HepG2 (cell line): ENCODE measurements around the gene PHACTR3. TPM values are rescaled to one million over a fixed set of nuclear protein-coding genes. Genes with fewer than 3 reads are reported as not detected.

Experiments used
- ATAC-seq: fragments of 200-7000 bp; cut with Tn5 transposase; 3 replicates; pipeline ENCODE4 v1.9.1; 2020; ENCODE audit warnings: mild to moderate bottlenecking, moderate library complexity
- BruUV-seq: library from RNA; stranded (reverse); fragments of 400-500 nt; replicated peaks from 2 replicates; lab custom pipeline; 2021; lab: Mats Ljungman, UMichigan
- CTCF ChIA-PET: fragments of 300-600 bp; formaldehyde crosslinking; extraction: SDS; loops from one replicate; lab custom pipeline; 2021; ENCODE audit warnings: low total read pairs, inconsistent platforms, low intra/inter-chr PET ratio; lab: Yijun Ruan, JAX
- POLR2A ChIA-PET: fragments of 350-600 bp; sonication (Branson Sonifier 250); formaldehyde crosslinking; loops from one replicate; lab custom pipeline; 2020; ENCODE audit warnings: antibody characterized with exemption, inconsistent platforms; lab: Yijun Ruan, JAX
- DNase-seq: peaks from one replicate; pipeline ENCODE4 v3.0.0-alpha.2; 2015; ENCODE audit warnings: low spot score
- FAIRE-seq: peaks from 3 replicates; lab custom pipeline; 2011; peaks lifted over from hg19 to GRCh38; lab: Jason Lieb, UNC
- H2AFZ ChIP-seq: one replicate; pipeline ENCODE4 v1.6.1; 2011; ENCODE audit warnings: low read length, inconsistent platforms
- H3K27ac ChIP-seq: fragments of 300-600 bp; 3 replicates; pipeline ENCODE4 v1.8.0; 2011; ENCODE audit warnings: mixed run types, mild to moderate bottlenecking, mixed read lengths, low read length, inconsistent platforms; ENCODE audit not compliant: insufficient read depth; ENCODE audit errors: extremely low read length
- H3K27me3 ChIP-seq, 2 experiments: fragments of 200-600 bp in 1 of 2; 2 replicates in 1 of 2; 3 replicates in 1 of 2; pipeline versions ENCODE4 v1.6.0 to v1.8.0; 2011; ENCODE audit warnings: low read length in 2 of 2, mild to moderate bottlenecking in 2 of 2, moderate library complexity in 2 of 2, inconsistent platforms in 1 of 2; ENCODE audit not compliant: insufficient read depth in 2 of 2, control insufficient read depth in 1 of 2
- H3K36me3 ChIP-seq, 2 experiments: fragments of 200-600 bp in 1 of 2; replicated peaks in 1 of 2; 2 replicates in 1 of 2; 3 replicates in 1 of 2; pipeline versions ENCODE4 v1.5.1 to v1.8.0; 2011; ENCODE audit warnings: low read length in 2 of 2, inconsistent platforms in 1 of 2; ENCODE audit not compliant: insufficient read depth in 2 of 2, control insufficient read depth in 1 of 2
- H3K4me1 ChIP-seq: 2 replicates; pipeline ENCODE4 v1.5.1; 2012; ENCODE audit warnings: low read length, inconsistent platforms; ENCODE audit not compliant: insufficient read depth
- H3K4me2 ChIP-seq: 2 replicates; pipeline ENCODE4 v1.6.0; 2011; ENCODE audit warnings: low read depth, low read length, inconsistent platforms
- H3K4me3 ChIP-seq, 3 experiments: fragments of 200-600 bp in 1 of 3; sonication (generic), shearing (Covaris generic) in 1 of 3; replicated peaks in 1 of 3; 2 replicates each; pipeline ENCODE4 v1.5.1; 2011 to 2016; ENCODE audit warnings: low read length in 3 of 3, inconsistent platforms in 2 of 3, low read depth in 2 of 3, mild to moderate bottlenecking in 2 of 3, control low read depth in 1 of 3, mixed read lengths in 1 of 3; ENCODE audit not compliant: insufficient read depth in 1 of 3
- H3K79me2 ChIP-seq: one replicate; pipeline ENCODE4 v1.6.1; 2011; ENCODE audit warnings: low read length, inconsistent platforms; ENCODE audit not compliant: insufficient read depth
- H3K9ac ChIP-seq: 2 replicates; pipeline ENCODE4 v1.6.0; 2011; ENCODE audit warnings: mild to moderate bottlenecking, low read depth, low read length, inconsistent platforms; ENCODE audit not compliant: insufficient read depth
- H3K9me3 ChIP-seq: 2 replicates; pipeline ENCODE4 v1.5.1; 2012; ENCODE audit warnings: mild to moderate bottlenecking, low read length
- H4K20me1 ChIP-seq: 2 replicates; pipeline ENCODE4 v1.6.0; 2011; ENCODE audit warnings: inconsistent platforms, mild to moderate bottlenecking, low read length, moderate library complexity; ENCODE audit not compliant: insufficient read depth
- ETV6 ChIP-seq: sonication (generic); formaldehyde crosslinking; conservative IDR thresholded peaks from 2 replicates; pipeline ENCODE4 v1.4.0; 2020; ENCODE audit warnings: missing genetic modification reagents
- NR2F6 ChIP-seq, 2 experiments: IDR thresholded peaks; 2 replicates each; pipeline ENCODE4 v1.6.1; 2016; ENCODE audit warnings: antibody characterized with exemption in 1 of 2, mild to moderate bottlenecking in 1 of 2
- SPEN ChIP-seq: sonication (generic); formaldehyde crosslinking; IDR thresholded peaks from 2 replicates; pipeline ENCODE4 v1.5.1; 2020; ENCODE audit warnings: low read depth, mild to moderate bottlenecking, missing genetic modification reagents
- YEATS2 ChIP-seq: sonication (generic); formaldehyde crosslinking; IDR thresholded peaks from 2 replicates; pipeline ENCODE4 v1.4.0; 2020; ENCODE audit warnings: missing genetic modification reagents, borderline replicate concordance
- ZNF143 ChIP-seq: sonication (generic); formaldehyde crosslinking; IDR thresholded peaks from 2 replicates; pipeline ENCODE4 v1.4.0; 2020; ENCODE audit warnings: missing genetic modification reagents
- ZNF30 ChIP-seq: sonication (generic); formaldehyde crosslinking; IDR thresholded peaks from 2 replicates; pipeline ENCODE4 v1.5.0; 2020; ENCODE audit warnings: mild to moderate bottlenecking, missing genetic modification reagents
- ZNF558 ChIP-seq: sonication (generic); formaldehyde crosslinking; IDR thresholded peaks from 2 replicates; pipeline ENCODE4 v1.9.0; 2022; ENCODE audit warnings: mild to moderate bottlenecking, missing genetic modification reagents, borderline replicate concordance
- ZNF749 ChIP-seq: sonication (generic); formaldehyde crosslinking; IDR thresholded peaks from 2 replicates; pipeline ENCODE4 v1.8.0; 2022; ENCODE audit warnings: mild to moderate bottlenecking, missing genetic modification reagents, moderate library complexity, borderline replicate concordance
- ZNF883 ChIP-seq: sonication (generic); formaldehyde crosslinking; IDR thresholded peaks from 2 replicates; pipeline ENCODE4 v1.5.1; 2020; ENCODE audit warnings: mild to moderate bottlenecking, missing genetic modification reagents; ENCODE audit errors: not compliant biosample characterization
- ZSCAN22 ChIP-seq: sonication (generic); formaldehyde crosslinking; IDR thresholded peaks from 2 replicates; pipeline ENCODE4 v1.4.0; 2020; ENCODE audit warnings: mild to moderate bottlenecking, missing genetic modification reagents
- WGBS: methylation state at CpG from one replicate; pipeline ENCODE4 v1.1.6; 2017; ENCODE audit warnings: low lambda C conversion rate; 5-methylcytosine and 5-hydroxymethylcytosine counted together
- in situ Hi-C: cut with HindIII; loops from 2 replicates; pipeline ENCODE4 v1.10.0; 2017; ENCODE audit warnings: low pct_unique_long_range_greater_than_20kb; ENCODE audit not compliant: extremely low pct_ligation_motif_present
- intact Hi-C: fragments of 100-400 bp; cut with micrococcal nuclease; formaldehyde crosslinking; loops from one replicate; pipeline ENCODE4 v1.10.0; 2022; ENCODE audit not compliant: unreplicated experiment
- polyA plus RNA-seq, 8 experiments: library from polyadenylated mRNA; depleted of rRNA in 3 of 8; stranded (reverse) in 7 of 8; unstranded in 1 of 8; fragments of >200 nt; fragmentation: Illumina TruSeq in 4 of 8; extraction: Trizol in 4 of 8; gene quantifications; 2 replicates each; pipeline versions ENCODE4 v1.2.1 to v1.2.3, GENCODE V29; 2011 to 2016; ENCODE audit warnings: low read depth in 4 of 8, missing spikeins in 1 of 8, mixed read lengths in 1 of 8; ENCODE audit not compliant: insufficient read depth in 1 of 8
- total RNA-seq, 5 experiments: library from RNA; depleted of rRNA; stranded (reverse); fragments of >200 nt; fragmentation: Illumina TruSeq; extraction: Trizol; gene quantifications; 2 replicates each; pipeline ENCODE4 v1.2.3, GENCODE V29; 2016; ENCODE audit warnings: low read depth in 1 of 5
- TF ChIP-seq, protein P1 (sequence below): sonication (generic); formaldehyde crosslinking; IDR thresholded peaks from 2 replicates; pipeline ENCODE4 v1.8.1; 2022; ENCODE audit warnings: low read depth, mild to moderate bottlenecking, missing genetic modification reagents
- TF ChIP-seq, protein P2 (sequence below): sonication (generic); formaldehyde crosslinking; IDR thresholded peaks from 2 replicates; pipeline ENCODE4 v1.4.0; 2020; ENCODE audit warnings: missing genetic modification reagents; ENCODE audit errors: not compliant biosample characterization

Gene PHACTR3
- total and polyA plus RNA-seq, 2 of the 13 experiments (the other 11 are each of a cell fraction or from before 2014, with no cell fraction given), result not detected

DNA sequence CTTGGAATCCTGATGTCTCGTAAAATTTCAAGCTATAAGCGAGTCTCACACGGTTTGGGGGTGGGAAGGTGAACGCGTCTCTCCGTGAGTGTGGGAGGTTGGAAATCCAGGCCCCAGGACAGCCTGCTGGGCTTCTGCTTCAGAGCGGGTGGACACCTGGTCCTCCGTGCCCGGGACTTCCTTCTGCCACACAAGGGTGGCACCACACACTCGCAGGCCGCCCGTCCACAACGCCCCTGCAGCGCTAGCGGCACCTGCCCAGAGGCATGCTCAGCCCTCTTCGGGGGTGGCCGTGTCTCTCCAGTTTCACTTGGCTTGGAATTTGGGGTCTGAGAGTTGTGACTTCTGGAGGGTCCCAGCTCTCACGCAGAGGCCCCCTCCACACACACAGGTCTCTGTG lies 151.9 kb downstream of the PHACTR3 start:
- no peak overlapping the region for H3K27ac ChIP-seq
- no peak overlapping the region for H3K9ac ChIP-seq
- ChIA-PET CTCF (no interaction called here), POLR2A (no interaction called here)
- no peak overlapping the region for H3K4me2 ChIP-seq
- intact Hi-C loops (no loop called here), in situ Hi-C loops (no loop called here)
- H3K9me3 ChIP-seq, result no peaks in the 10 kb centered on the region
- no peak overlapping the region for H2AFZ ChIP-seq
- H3K4me3 ChIP-seq, result no peak overlapping the region
- ATAC-seq, result no peak
- H3K36me3 ChIP-seq, result no peaks in the 10 kb centered on the region
- no peaks in the 10 kb centered on the region for H3K4me1 ChIP-seq
- FAIRE-seq, result no peak
- no peaks in the 10 kb centered on the region for H4K20me1 ChIP-seq
- BruUV-seq, result no TSS peak
- peaks cover 6 to 68% of the 10 kb centered on the region in 2 experiments for H3K27me3 ChIP-seq
- H3K79me2 ChIP-seq, result no peaks in the 10 kb centered on the region
- DNase-seq, result no peak
- TF ChIP-seq NR2F6 (IDR thresholded peaks at IDR 0.05), result no peak
- TF ChIP-seq NR2F6 (CRISPR knock-in tag; IDR thresholded peaks at IDR 0.05), result no peak
- TF ChIP-seq SPEN (CRISPR knock-in tag), result no peak
- TF ChIP-seq ZNF883 (CRISPR knock-in tag), result no peak
- no peak for TF ChIP-seq ETV6 (CRISPR knock-in tag)
- no peak for TF ChIP-seq ZNF143 (CRISPR knock-in tag)
- TF ChIP-seq ZNF749 (CRISPR knock-in tag), result no peak
- TF ChIP-seq, protein P1, sequence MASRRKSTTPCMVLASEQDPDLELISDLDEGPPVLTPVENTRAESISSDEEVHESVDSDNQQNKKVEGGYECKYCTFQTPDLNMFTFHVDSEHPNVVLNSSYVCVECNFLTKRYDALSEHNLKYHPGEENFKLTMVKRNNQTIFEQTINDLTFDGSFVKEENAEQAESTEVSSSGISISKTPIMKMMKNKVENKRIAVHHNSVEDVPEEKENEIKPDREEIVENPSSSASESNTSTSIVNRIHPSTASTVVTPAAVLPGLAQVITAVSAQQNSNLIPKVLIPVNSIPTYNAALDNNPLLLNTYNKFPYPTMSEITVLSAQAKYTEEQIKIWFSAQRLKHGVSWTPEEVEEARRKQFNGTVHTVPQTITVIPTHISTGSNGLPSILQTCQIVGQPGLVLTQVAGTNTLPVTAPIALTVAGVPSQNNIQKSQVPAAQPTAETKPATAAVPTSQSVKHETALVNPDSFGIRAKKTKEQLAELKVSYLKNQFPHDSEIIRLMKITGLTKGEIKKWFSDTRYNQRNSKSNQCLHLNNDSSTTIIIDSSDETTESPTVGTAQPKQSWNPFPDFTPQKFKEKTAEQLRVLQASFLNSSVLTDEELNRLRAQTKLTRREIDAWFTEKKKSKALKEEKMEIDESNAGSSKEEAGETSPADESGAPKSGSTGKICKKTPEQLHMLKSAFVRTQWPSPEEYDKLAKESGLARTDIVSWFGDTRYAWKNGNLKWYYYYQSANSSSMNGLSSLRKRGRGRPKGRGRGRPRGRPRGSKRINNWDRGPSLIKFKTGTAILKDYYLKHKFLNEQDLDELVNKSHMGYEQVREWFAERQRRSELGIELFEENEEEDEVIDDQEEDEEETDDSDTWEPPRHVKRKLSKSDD (CRISPR knock-in tag), result no peak
- TF ChIP-seq ZNF558 (CRISPR knock-in tag), result no peak
- TF ChIP-seq, protein P2, sequence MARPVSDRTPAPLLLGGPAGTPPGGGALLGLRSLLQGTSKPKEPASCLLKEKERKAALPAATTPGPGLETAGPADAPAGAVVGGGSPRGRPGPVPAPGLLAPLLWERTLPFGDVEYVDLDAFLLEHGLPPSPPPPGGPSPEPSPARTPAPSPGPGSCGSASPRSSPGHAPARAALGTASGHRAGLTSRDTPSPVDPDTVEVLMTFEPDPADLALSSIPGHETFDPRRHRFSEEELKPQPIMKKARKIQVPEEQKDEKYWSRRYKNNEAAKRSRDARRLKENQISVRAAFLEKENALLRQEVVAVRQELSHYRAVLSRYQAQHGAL (CRISPR knock-in tag), result no peak
- no peak for TF ChIP-seq ZSCAN22 (CRISPR knock-in tag)
- TF ChIP-seq ZNF30 (CRISPR knock-in tag), result no peak
- TF ChIP-seq YEATS2 (CRISPR knock-in tag), result no peak
- 19% methylated on average over 16 of the region's 18 CpGs for WGBS
